Cerebellar cortex (tissue), 1 donor: ENCODE measurements around the gene FMNL2.

Source experiments
- DNase-seq: peaks from one replicate; pipeline ENCODE4 v3.0.0-alpha.2; 2015; ENCODE audit warnings: low spot score

The FMNL2 gene

DNA sequence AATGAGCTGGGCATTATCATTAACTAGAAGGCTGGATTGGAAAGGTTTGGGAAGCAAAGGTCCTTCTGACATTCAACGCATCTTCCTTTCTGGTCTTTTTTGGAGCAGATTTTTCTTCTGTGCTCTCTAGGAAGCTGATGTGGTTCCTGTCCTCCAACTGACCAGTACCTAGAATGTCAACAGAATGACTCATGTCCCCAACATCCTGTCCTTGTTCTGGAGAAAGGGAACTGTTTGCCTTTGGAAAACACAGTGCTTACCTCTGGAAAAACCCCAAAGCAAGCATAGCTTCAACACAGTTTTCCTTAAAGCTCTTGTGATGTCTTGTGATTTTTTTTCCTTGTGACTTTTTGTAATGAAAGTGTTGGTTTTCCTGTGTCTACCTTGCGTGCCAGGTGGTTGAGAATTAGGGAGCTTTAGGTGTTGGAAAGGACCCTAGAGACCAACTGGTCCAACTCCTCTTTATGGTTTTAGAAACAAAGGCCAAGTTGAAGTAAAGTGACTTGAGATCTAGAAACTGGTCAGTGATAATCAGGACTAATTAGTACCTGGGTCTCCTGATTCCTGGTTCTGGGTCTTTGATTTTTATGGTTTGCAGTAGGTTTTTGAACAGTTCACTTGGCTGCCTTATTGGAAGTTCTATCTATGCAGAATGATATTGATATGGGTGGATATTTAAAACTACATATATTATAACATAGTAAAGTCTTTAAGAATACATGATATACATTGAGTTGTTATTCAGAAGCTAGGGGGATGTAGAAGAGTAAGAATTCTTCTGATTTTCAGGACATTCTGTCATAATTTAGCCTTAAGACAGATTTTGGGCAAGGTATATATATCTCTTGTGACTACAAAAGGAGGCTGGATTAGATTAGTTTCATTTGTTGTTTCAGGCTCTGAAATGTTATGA, 70.5 kb downstream of the FMNL2 start:
- DNase-seq: no peak

DNA sequence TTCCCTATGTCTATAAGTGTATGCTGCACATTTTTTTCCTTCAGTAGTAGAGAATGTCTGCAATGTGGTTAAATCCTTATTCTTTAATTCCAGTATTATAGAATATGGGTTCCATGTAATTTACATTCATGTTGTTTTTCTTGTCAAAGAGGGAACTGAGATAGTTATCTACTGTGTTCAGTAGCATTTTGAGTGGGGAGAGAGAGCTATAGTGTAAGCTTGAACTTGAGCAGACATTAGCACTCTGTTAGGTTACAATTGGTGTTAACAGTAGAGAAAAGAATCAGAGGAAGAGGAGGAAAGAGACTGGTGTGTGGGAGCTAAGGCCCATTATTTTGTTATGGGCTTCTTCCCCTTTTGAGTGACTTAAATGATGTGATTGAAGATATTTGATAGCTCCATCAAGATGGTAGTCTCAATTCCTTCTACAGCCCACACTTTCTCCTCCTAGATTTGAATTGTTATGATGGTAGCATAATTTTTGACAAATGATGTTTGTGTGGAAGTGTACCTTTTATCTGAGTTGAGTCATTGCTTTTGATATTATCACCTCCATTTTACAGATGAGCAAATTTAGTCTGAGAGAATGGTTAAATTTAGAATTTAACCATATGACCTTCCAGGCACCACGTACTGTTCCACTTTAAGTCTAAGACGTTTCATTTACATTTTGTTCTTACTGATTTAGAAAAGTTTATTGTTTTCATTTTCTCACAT, 71.3 kb downstream of the FMNL2 start:
- DNase-seq: no peak

DNA sequence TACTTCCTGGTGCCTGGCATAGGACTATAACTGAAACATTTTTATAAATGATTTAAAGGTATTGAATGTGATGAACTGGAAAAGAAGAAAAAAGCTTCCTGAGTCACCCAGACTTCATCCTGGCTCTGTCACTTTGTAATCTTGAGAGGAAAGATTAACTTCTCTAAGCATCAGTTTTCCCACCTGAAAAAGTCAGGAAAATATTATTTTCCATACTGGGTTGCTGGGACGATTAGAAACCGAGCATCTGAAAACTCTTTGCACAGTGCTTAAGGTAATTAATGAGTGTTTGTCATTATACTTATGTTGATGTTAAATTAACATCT, 71.8 kb downstream of the FMNL2 start:
- DNase-seq: no peak

DNA sequence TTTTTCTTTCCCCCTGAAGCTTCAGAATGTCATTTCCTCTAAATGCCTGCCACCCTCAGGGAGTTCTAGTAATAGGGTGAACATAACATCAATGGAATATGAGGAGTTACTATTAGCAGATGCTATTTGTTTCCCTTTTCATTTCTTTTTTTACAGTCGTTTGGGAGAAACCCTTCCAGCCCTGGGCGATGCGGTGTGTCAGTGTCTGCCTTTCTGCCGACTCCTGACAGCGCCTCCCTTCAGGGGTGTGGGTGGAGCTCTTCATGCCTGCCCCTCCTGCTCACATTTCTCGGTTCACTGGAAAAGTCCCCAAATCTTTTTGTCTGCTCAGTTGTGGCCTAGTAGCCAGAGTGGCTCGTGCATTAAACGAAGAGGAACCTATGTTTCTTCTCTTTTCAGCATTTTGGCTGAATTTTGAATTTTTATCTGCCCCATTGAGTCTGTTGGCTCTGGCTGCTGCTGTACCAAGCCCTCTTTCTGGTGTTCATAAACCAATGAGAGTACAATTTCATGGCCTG, 72.3 kb downstream of the FMNL2 start:
- peak; percentile 68 for DNase-seq

DNA sequence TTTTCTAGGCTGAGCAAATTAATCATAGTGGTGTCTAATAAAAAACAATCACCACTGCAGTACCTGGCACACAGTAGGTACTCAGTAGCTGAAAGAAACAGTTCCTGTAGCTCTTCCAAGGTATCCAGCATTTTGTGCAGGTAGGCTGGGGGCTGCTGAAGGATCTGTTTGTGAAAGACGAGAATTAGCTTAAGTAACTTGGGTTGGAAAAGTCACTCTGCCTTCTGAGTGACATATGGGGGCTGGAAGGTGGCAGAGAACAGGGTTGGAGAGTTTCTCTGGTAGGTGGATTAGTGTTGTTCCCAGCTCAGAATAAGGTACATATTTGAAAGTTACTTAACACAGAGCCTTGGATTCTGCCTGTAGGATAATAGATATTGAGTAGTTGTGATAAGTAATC, 72.8 kb downstream of the FMNL2 start:
- no peak for DNase-seq

DNA sequence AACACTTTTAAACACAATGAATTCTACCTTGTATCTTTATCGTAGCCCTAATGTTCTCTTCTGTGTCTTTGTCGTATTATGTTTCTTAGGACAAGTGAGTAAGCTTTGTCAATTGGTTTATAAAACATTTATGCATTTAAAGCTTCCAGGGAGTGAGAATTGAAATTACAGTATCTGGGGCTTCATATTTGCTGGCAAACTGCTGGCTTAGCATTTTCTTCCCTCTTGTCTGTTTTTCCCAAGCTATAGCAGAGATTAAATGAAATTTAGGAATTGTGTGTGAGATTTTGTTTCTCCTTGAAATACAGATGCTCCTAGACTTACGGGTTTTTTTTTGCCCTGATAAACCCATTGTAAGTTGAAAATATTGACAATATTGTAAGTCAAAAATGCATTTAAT, 73.3 kb downstream of the FMNL2 start:
- no peak for DNase-seq

DNA sequence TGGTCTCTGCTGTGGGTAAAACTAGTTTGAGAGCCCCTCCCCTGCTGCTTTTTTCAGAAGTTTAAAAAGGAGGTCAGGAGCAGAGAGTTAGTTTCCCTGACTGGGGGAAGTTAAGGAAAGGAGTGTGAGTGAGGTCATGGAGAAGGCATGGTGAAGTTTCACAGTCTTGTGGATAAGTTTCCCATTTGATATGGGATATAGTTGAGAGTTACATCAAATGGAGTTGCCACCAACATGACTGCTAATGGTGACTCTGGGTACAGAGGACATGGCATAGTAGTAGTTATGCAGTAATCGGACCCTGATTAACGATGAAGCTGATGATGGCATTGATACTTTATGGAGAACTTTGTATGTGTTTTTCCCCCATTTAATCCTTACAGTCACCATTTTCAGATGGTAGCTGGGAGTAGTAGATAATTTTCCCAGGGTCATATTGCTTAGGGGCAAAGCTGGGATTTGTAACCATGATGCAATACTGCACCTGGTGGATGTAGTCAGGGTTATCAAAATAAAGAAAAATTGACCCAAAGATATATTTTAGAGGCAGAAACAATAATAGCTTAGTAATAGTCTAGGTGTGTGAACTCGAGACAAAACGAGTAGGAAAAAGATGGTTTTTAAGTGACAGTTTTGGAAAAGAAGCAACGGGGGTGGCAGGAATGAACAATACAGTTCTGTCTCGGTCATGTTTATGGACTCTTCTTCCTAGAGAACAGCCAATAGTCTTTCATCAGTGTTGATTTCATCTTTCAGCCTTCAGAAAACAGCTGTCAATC, 74.6 kb downstream of the FMNL2 start:
- DNase-seq: no peak

DNA sequence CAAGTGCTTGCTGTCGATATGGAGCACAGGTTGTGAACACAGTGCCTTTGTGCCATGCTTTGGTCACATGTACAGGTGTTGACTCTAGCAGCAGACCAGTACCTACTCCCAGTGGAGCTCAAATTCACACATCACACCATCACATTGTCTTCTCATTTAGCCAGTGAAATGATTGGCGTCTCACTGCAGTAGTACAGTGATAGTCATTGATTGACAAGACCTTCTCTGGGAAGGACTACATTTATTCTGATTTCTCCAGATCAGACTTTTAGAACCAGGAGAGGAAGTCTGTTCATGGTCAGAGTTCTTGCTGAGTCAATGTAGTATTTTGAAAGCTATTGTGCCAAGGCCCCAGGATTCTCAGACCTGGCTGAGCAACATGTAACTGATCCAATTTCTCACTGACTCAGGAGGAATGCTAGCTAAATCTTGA, 75.2 kb downstream of the FMNL2 start:
- DNase-seq: no peak

DNA sequence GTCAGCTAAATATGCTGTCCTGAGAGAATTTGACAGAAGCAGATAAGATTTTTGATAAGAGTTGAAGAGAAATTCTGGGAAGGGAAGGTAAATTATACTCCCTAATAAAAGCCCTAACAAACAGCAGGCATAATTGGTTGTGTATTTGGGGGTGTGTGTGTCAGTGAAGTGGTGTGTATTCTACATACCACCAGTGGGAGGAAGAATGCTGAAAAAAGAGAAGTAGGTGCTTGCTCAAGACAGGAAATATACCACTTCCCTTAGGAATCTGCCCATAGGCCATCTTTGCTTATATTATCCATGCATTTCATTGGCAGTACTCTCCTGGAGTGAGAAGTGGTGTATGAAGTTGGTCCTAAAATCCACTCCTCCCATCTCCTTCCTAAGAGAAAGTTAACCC, 76.2 kb downstream of the FMNL2 start:
- DNase-seq: no peak

DNA sequence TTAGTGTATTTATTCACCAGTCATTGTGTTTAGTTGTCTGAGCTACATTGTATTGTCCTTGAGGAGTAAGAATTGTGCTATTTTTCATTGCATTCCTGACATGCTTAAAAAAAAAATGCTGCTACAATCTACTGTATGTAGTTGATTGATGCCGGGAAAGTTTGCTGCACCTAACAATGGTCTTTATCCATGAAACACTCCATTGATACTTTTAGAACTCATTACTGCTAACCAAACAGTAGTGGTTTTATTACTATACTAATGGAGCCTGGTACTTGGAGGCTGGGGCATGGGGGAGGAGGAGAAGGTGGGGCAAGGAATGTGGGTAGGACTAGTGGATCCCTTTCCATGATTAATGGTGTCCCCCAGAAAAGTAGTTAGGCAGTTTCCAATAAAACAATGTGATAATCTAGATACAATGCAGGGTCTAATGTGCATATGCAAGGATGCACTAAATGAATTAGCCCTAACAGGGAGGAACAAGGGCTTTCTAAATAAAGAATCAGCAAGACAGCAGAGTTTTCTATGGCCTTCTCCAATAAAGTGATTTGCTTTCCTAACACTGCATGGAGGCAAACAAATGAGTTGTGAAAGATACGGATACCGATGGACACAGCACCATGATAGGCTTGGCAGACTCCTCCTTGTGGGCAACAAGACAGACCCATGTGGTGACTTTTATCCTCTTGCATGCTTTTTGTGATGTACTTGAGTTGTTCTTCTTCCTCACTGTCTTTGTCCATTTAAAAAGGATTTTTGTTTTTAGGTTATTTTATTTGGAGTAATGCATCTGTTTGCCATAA, 78.5 kb downstream of the FMNL2 start:
- DNase-seq: no peak

DNA sequence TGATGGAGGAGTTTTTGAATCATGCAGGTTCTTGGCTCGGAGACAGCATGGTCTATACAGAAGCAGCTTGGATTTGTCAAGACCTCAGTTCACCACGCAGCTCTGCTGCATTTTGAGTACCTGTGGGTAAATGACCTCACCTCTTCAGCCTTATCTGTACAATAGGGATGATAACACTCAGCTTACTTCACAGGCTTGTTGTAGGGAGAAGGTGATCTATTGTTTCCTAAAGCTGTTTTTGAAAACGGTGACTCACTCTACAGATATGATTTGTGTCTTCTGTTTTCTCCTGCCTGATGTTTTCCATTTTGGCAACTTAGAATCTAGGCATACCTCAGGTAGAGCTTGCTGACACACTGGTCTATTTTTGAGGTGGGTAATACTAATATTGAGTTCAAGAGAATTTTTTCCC, 80.3 kb downstream of the FMNL2 start:
- no peak for DNase-seq

DNA sequence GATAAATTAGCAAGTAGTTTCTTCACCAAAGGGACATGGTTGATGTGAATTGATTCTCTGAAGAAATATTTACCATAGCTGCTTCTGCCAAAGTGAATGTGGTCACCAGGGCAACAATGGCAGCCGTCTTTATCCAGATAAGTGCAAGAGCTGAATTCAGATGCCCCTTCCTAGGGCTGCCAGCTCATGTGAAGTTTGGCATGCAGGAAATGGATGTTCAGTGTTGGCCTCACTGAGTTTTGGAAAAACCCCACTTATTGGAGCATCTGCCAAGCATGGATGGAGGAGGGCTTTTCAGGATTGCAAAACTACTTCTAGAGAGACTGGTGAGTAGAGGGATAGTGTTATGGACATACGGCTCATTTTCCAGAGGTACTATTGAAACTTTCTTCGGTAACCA, 80.8 kb downstream of the FMNL2 start:
- DNase-seq: no peak

DNA sequence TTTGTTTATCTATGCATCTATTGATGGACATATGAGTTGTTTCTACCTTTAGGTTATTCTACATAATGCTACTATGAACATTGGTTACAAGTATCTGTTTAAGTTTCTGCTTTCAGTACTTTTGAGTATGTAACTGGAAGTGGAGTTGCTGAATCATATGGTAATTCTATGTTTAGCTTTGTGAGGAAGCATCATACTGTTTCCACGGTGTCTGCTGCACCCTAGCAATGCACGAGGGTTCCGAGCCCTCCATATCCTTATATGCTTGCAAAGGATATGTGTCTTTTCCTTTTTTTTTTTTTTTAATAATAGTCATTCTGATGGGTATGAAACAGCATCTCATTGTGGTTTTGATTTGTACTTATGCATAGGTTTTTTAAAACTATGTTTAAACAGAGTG, 83.7 kb downstream of the FMNL2 start:
- DNase-seq: no peak

DNA sequence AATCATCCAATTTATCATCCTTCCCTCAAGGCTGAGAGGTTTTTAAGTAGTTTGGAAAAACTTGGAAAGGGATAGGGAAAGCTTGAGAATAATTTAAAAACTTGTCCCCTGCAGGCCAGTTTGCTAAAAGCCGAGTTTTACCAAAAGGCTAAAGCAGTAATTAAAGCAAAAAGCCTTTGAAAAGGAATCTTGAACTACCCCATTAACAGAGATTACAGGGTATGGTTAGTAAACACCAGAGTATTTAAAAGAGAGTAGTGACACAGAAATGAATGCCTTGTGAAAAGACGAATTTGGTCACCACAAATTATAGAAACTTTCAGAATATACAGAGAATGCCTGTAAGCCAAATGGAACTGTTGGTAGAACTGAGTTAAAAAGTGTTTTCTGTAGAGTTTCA, 85.0 kb downstream of the FMNL2 start:
- no peak for DNase-seq

DNA sequence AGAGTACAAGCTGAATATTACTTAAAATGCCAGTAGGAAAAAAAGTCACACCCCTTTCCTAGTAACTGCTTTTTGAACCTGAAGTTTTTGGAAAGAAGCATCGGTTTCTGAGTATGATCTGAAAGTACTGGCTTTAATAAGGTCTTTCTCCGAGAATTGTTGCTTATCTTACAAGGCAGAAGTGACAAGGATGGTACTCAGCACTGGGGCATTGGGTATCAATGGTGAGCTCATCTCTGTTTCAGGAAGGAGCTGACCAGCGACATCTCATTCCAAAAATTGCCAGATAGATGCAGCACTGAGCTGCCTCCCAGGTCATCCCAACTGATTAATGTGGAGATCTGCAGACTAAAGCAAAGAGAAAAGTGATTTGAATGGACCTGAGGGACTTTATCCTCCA, 85.4 kb downstream of the FMNL2 start:
- no peak for DNase-seq

DNA sequence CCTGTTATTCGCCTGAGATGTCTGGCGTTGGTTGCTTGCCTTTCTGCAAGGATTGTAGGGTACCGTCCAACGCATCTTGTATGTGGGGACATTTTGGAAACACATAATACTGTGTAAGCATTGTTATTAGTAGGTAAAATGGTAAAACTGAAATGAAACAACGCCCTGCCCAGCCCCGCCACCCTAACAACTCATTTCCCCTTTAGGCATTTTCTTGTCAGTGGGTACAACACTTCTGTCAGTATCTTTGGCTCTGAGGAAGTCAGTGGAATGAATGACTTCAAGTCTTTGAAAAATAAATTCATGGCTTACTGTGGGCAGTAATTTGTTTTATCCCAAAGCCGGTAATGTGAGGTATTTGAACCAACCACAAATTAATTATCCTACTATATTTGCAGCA, 86.0 kb downstream of the FMNL2 start:
- no peak for DNase-seq

DNA sequence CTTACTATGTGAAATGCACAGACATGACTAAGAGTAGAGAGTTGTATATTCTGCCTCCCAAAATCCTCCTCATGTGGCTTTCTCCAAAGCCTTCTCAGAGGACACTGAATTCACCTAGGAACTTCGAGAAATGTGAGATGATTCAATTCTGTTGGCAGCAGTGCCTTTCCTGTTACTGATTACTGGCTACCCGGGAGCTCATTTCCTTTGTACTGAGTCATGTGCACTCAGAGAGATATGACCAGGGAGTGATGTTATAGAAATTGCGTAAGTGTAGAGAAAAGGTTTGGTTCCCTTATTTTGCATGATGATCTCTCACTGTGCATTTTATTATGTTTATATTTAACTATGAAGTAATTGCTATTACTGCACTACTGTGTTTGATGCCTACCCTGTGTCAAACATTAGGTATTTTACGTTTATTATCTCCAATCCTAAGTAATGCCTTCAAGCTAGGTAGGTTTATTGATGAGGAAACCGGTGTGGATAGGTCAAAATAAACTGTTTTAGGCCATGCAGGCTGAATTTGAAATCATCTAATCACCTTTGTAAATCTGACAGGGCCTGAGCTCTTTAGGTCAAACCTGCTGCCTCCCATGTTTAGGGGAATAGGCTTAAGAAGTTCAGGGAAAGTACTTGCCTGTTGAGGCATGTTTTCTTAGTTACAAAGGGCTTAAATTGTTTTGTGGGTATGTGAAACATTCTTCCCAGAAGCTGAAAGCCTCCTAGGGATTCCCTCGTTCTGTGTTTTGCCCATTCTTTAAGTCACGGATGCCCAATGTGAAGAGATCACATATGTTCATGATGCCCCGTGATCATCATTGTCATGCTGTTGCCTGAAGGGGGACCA, 86.8 kb downstream of the FMNL2 start:
- DNase-seq: peak; percentile 54

DNA sequence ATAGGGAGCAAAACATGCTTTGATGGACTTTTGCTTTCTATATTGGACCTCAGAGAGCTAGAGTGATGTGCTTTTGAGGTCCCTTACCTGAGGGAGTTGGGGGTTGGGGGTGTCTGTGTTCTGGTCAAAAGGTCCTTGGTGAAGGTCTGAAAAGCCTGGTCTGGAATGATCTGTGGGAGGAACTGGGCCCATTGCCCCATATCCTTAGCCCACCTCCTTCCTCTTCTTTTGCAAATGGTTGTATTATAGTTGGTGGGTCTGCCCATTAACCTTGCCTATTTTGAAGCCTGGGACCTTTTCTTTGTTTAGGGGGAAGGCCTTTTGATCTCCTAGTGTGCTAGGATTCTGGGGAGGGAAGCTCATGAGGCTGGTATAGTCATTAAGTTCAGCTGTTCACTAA, 88.7 kb downstream of the FMNL2 start:
- no peak for DNase-seq

DNA sequence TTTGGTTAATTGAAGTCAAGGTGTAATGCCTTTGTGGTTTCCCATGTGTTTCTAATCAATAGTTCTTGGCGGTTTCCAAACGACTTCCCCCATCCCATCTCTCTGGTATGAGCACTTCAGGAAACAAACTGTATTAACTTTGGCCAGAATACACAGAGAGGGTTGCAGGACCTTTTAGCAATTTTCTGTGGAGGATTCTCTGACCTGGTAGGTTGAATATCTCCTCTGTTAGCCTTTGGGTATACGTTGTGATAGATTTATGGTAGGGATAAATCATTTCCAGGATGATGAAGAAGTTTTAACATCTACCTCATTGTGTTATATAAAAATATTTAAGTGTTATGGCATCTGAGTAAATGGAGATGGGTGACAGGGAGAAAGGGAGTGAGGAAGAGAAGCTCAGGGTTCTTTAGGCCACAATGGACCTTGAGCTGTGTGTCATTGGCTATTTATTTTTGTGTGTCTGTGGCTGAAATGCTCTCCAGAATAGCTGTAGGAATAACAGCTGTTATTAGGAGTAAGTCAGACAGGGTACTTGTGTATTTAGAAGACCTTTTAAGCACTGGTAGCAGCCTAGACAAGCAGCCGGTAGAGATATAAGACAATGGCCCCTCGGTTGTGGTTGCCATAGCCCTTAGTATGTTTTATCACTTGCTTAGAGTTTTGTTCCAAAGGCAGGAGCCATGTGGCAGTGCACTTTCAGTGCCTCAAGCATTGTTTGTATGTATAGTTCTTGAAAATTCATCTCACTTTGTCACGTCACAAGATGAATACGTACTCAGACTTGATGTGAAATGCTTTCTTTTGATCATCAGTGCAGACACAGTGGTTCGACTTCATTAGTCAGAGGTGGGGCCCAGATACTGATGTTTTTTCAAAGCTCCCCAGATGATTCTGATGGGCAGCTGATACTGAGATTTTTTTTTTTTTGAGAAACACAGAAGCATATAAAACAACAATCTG, 91.1 kb downstream of the FMNL2 start:
- peak; percentile 16 for DNase-seq

DNA sequence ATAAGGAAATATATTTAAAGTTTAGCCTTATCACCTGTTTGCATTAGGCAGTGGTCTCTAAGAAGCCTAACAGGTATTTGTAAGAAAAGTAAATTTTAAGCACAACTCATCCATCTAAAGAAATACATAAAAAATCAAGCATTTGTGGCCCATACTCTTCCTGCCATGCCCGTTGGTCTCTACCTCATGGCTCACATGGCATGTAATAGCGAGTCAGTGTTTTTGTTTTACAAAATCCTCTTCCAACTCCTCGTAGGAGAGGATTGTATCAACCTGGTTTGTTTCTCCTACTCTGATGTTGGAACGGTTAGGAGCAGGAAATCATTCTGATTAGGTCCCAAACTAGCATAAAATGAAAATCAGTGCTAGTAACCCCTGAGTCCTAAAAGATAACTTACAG, 91.8 kb downstream of the FMNL2 start:
- no peak for DNase-seq
